RCC 7860 (cell line): ENCODE measurements around the gene FGF1.

Experiments
- DNase-seq: peaks from one replicate; pipeline ENCODE4 v3.0.0-alpha.2; 2015; ENCODE audit warnings: low spot score
- FAIRE-seq: peaks from 2 replicates; lab custom pipeline; 2012; peaks lifted over from hg19 to GRCh38; lab: Jason Lieb, UNC

The FGF1 gene

DNA sequence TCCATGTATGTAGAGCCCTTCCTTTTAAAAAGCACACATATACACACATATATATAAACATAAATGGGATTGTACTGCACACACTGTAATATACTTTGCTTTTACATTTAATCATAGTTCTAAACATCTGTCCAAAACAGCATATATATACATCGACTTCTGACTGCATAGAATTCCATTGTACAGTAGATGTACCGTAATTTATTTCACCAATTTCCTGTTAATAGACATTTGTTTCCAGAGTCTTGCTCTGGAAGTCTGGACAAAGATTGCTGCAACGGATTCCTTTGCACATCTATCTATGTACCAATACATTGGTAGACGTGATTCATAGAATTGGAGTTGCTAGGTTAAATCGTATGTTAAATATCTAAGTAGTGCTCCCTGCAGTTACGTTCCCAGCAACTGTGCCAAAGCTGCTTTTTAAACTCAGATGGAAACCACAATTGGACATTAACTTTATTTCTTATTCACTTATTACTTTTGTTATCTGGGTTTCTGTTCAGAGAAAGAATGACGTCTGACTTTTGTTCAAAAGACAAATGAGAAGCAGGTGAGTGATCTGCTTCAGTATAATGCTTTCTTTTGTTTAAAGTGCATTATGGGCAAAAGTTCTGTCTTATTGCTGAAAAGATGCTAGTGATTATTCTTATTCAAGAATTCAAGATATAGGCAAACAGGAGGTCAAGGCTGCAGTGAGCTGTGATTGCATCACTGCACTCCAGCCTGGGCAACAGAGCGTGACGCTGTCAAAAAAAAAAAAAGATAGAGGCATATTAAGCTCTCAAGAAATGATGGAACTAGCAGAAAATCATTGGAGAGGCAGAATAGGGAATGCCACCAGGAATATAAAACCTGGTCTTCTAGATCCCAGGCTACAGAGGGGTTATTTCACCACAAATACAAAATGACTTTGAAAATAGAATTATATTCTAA lies 138.2 kb downstream of the FGF1 start:
- FAIRE-seq: no peak
- no peak for DNase-seq

DNA sequence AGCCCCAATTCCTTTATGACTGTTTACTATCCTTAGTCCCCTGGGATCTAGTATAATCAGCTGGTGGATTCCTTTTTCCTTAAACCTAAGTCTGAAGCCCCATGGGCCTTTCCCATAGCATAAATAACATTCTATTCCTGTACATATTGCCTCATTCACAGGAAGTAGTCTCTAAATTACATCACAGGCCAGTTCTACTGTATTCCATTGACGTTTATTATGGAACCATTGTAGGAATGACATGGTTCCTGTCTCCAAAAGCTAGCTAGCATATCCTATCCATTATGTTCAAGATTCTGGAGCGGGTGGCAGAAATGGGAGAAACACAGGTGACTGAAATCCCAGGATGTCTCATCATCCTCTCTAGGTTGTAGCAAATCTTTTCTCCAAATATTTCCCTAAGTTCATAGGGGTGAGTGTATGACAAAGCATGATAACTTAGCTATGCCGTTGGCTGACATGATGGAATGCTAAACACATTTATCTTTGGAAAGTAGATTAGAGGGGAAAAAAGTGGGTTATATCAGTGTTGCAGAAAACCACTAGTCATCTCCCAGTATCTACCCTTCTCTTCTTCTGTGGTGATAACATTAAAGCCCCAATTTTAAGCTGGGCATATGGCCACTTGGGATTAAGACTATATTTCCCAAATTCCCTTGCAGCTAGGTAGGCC lies 140.1 kb downstream of the FGF1 start:
- DNase-seq (no peak), FAIRE-seq (no peak)

DNA sequence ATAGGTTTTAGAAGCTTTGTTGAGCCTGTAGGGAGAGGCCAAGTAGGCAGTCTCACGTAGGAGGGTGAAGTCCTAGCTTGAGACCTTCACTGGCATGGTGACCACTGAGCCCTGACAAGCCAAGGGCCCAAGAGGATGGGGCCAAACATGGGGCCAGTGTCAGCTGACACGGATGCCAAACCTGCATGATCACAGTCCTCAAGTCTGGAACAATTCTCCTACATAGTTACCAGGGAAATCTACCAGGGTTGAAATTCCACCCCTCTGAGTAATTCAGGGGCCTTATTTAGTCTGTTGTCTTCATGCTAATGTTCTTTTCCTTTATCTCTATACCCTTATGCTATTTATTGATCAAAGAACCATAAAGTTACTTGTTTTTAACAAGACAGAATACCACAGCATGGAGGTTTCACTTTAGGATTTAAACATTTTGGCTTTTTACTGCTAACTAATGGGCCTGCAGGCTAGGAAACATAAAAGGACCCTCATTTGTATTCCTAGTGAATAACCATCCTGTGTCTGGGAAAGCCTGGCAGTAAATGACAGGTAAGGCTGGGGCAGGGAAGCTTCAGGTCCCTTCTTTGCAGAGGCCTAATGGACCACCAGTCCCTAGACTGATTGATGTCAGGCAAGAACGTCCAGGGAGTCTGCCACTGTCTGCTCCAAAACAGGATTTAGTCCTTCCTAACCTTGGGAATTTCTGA lies 140.8 kb downstream of the FGF1 start:
- FAIRE-seq (no peak), DNase-seq (no peak)

DNA sequence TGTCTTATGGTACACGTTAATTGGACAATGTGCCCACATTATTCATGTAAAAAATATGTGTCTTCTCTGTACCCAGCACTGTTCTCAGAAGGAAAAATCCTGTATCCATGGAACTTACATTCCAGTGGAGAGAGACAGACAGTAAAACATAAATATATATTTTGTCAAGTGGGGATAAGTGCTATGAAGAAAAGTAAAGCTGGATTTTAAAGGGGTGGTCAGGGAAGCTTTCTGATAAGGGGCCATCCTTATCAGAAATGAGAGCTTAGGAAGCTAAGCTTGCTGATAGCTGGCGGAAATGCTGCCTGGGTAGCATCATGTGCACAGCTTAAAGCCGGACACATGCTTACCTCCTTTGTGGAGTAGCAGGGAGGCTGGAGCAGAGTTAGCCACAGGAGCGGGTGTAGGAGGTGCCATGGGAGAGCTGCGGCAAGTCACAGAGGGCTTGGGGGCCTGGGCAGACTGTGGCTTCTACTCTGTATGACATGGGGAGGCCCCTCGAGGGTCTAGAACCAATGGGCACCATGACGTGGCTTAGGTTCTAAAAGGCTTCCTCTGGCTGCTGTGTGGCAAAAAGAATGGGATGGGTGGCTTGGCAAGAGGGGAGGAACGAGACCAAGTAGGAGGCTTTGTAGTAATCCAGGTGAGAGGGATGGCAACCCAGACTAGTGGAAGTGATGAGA lies 141.7 kb downstream of the FGF1 start:
- DNase-seq: no peak
- no peak for FAIRE-seq

DNA sequence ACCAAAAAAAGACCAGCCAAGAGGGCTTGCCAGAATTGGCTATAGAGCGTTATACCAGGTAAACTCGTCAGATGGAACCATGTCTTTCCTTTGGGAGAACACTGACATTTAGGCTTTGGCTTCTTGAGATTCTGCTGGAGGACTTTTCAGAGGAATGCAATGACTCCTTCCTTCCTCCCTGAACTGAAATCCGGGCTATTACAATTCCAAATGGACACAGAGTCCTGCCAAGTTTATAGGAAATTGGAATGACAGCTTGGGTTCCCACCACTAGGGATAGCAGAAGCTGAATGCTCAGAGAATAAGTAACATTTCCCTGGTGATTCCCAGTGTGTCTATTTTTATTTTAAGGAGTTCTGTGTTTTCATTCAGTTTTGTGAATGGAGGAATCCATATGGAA lies 143.0 kb downstream of the FGF1 start:
- no peak for DNase-seq
- no peak for FAIRE-seq
